NCI-H345 treated with DMSO at 0.1 percent for 48 hours (cell line): Measurements from ENCODE around the gene ALKBH7.
"Not testable (repeated sequence)": the region's sequence is repeated elsewhere in the genome, so short reads cannot be mapped to it uniquely, and the experiment has no call there.

Experiments
- DNase-seq: peaks from one replicate; lab custom pipeline; 2025; ENCODE audit not compliant: unreplicated experiment; lab: John Stamatoyannopoulos, UW

The ALKBH7 gene

GRCh38 chr19:6400062-6400944 lies 27.7 kb downstream of the ALKBH7 start:
- DNase-seq: not testable (repeated sequence)

GRCh38 chr19:6402058-6402457 lies 29.5 kb downstream of the ALKBH7 start:
- DNase-seq: no peak

- no peak for DNase-seq
Observed at GRCh38 chr19:6402837-6403608, 30.4 kb downstream of the ALKBH7 start.

DNA sequence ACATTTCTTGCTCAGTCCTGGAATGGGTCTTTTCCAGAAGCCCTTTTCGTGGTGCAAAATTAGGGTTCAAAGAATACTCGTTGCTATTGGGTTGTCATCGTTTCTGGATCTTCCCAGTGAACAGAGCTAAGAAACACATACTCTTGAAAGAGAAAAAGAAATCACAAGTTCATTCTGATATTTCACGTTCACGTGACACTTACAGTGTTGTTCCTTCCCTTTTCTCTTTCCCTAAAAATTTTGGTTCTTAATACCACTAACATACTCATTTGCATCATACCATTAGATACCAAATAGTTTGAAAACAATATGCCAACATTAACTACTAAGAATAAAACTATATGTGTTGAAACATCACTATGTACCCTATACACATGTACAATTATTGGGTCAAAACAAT lies 33.8 kb downstream of the ALKBH7 start:
- no peak for DNase-seq

GRCh38 chr19:6409346-6409745 lies 36.8 kb downstream of the ALKBH7 start:
- DNase-seq: no peak

DNA sequence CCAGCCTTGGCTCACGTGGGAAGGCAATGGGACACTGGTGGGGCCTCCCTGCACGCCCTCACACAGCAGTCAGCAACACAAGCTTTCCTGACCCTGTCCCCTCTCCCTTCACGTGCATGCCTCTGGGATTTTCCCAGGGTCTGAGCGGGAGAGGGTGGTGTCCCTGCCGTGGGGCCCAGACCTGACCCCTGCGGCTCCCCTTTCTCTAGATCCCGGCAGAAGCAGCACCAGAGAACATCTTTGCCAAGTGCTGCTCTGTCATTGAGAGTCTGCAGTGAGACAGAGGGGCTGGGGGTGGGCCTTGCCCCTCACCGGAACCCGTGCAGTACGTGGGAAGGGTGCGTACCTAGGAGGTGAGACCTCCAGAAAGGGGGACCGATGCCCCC lies 39.5 kb downstream of the ALKBH7 start:
- no peak for DNase-seq

DNA sequence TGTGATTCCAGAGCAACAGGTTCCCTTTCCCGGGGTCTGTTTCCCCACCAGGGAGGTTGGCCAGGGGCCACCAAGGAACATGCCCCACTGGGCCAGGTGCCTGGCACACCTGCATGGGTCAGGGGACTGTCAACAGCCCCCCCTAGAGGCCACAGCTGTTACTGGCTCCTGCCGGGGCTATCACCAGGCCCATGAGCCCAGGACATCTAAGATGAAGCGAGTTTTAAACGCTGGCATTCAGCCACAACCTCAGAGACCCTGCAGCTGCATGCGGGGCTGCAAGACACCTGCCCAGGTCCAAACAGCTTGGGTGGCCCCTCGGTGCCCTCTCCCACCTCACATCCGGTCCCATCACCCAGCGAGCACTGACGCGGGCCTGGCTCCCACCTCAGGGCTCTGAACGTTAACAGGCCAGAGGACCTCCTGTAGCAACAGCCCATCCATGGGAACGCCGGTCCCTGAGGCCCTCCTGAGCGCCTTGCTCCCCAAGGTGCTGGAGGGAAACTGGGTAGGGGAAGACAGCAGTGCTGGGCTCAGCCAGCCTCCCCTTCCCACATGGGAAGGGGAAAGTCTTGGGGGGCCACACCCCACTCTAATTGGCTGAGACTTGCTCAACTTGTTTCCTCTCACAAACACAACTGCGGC lies 40.0 kb downstream of the ALKBH7 start:
- DNase-seq: no peak

GRCh38 chr19:6413291-6413690 lies 40.7 kb downstream of the ALKBH7 start:
- DNase-seq: no peak

DNA sequence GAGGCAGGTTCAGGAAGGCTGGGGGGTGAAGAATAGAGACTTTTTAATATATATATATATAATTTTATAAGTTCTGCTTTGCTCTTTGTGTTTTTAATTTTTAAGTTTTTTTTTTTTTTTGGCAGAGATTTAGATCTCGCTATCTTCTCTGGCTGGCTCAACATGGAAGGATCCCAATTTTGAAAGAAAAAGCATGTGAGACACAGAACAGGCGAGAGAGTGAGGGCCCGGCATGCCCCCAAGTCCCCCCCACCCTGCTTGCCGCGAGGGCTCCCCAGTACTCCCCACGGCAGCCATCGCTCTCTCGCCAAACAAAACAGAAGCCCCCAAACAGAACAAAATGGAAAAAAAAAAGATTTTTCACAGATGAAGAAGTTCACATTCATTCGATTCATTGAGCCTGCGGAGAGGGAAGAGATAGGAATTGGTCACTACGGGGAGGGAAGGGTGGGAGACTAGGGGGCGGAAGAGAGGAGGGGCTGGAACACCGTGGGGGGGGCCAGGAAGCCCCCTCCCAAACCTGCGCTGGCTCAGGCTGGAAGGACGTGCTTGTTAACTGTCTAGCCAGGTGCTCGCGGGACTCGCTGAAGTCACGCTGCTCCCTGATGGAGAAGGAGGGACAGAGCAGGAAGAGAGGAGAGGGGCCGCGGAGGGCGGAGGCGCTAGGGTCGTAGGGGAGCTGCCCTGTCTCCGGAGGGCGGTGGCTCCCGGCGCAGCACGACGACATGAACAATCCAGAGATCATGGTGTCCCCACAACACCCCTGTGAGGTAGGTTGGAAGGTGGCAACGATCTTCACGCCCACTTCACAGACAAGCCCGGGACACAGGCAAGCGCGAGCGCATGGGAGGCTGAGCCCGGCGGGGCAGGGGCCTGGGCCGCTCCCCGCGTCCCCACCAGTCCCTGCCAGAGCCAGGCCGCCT lies 41.4 kb downstream of the ALKBH7 start:
- no peak for DNase-seq

DNA sequence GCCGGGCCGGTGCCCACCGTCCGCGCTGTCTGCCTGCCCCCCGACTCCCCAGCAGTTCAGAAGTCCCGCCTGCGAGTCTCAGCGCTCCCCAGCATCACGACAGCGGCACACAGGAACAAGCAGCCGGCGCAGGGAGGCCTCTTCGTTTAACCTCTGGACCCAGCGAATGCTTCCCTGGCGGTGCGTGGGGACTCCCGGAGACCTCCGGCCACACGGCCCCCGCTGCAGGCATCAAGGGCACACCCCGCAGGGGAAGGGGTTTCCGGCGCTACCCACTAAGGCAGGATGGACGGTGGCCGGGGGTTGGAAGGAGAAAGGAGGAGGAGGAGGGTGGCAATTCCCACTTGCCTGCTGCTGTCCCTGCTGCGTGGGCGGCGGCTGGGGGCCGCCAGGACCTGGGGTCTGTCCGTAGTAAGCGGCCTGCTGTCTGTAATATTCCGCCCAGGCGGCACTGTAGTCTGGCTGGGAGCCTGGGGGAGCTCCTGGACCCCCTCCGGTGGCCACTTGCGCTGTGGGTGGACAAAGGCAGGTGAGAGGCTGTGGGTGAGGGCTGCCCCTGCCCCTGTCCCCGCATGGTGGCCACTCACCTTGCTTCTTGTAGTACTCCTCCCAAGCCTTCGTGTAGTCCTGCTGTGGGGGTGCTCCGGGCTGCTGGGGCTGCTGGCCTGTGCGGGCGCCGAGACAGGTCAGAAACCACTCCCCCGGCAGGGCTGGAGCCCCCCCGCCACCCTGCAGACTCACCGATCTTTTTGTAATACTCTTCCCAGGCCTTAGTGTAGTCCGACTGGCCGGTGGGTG lies 42.4 kb downstream of the ALKBH7 start:
- DNase-seq: no peak

GRCh38 chr19:6415591-6416190 lies 43.1 kb downstream of the ALKBH7 start:
- DNase-seq: no peak

DNA sequence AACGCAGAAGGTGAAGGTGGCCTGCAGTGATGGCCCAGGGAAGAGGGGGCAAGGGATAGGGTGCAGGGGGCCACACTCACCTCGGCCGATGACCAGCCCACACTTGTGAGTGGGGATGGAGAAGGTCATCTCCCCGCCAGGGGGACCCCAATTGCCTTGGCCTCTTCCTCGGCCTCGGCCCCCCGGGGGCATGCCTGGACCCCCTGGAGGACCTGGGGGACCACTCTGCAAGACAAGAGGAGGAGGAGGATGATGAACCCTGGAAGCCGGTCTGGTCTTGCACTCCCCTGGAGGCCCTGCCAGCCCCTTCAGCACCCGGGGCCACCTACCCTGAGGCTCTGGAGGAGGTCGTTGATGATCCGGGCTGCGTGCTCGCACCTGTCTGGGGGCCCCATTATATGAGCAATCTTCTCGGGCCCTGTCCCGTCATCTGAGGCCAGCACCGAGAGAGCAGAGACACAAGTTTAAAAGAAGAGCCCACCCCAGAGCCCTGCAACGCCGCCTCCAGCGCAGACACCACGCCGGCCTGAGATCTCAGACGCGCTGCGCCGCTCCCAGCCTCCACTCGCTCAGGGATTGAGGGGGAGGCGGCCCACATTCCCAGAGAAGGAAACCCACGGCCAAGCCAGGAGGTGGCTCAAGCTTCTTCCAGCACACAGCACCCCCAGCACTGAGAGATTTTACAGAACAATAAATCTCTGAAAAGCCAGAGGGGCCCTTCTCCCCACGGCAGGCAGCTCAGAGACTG lies 44.2 kb downstream of the ALKBH7 start:
- no peak for DNase-seq

- DNase-seq: no peak
Observed at GRCh38 chr19:6417713-6418561, 45.3 kb downstream of the ALKBH7 start.

GRCh38 chr19:6418562-6418932 lies 46.0 kb downstream of the ALKBH7 start:
- no peak for DNase-seq

- no peak for DNase-seq
Observed at GRCh38 chr19:6421075-6422014, 48.8 kb downstream of the ALKBH7 start.

- no peak for DNase-seq
Observed at GRCh38 chr19:6423499-6424194, 51.1 kb downstream of the ALKBH7 start.
